Measurements from ENCODE around the gene DMRTB1. TPM values are rescaled to one million over a fixed set of nuclear protein-coding genes. Genes with fewer than 3 reads are reported as not detected.

Gene DMRTB1
- total and polyA plus RNA-seq, 9 of the 15 experiments (the other 6 are each of a cell fraction or from before 2014, with no cell fraction given): 0.06 to 0.35 (median 0.13) TPM; not detected in 3

DNA sequence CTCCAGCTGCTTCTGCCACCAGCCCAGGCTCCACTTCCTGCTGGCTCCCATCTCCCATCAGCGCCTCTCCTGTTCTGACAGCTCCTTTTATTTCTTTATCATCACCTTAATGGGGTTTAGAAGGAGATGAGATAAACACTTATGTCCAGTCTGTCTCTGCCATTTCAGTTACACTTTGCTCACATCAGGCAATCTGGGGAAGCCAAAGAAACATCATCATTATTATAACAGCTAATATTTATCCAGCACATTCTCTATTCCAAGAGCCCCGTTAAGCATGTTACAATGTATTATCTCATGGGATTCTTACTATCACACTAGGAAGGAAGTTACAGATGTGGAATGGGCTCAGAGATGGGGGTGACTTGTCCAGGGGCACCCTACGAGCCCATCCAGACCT, 31.2 kb downstream of the DMRTB1 start:
- Histone ChIP-seq H4K20me1 (replicated peaks; ENCODE audit: control insufficient read depth, insufficient read depth, low read length) (peaks cover 5% of the 10 kb centered on the region), H3K4me3 (no peak overlapping the region), H3K27ac (ENCODE audit: extremely low read depth, low read depth, low read length) (no peak overlapping the region), H3K9me3 (replicated peaks; ENCODE audit: control insufficient read depth, insufficient read depth, low read depth, low read length) (no peaks in the 10 kb centered on the region), H2AFZ (ENCODE audit: low read depth, low read length) (no peak overlapping the region), H3K4me1 (replicated peaks in 1 of 2; ENCODE audit: control insufficient read depth in 2 of 2, insufficient read depth in 2 of 2, low read length in 2 of 2) (peaks cover 0 to 4% of the 10 kb centered on the region in 2 experiments; a peak in 1 of 5 replicates), H3K27me3 (ENCODE audit: control insufficient read depth in 2 of 2, insufficient read depth in 2 of 2, low read length in 2 of 2) (peaks cover 28 to 45% of the 10 kb centered on the region in 2 experiments; a peak in 4 of 5 replicates), H3K4me2 (ENCODE audit: insufficient read depth, low read length) (no peak overlapping the region), H3K9ac (ENCODE audit: insufficient read depth in 1 of 2, low read depth in 2 of 2, low read length in 2 of 2) (no peak overlapping the region), H3K9me1 (ENCODE audit: control insufficient read depth, insufficient read depth, low read length) (no peaks in the 10 kb centered on the region), H3K79me2 (ENCODE audit: control insufficient read depth, insufficient read depth, low read length) (no peaks in the 10 kb centered on the region), H3K36me3 (ENCODE audit: control insufficient read depth, insufficient read depth, low read length) (no peaks in the 10 kb centered on the region)
- ATAC-seq (no peak), DNase-seq (ENCODE audit: extremely low read depth in 1 of 4, low spot score in 3 of 4) (no peak), FAIRE-seq (no peak)
- under 1% methylated on average over 3 of the region's 3 CpGs for WGBS (ENCODE audit: insufficient coverage, low coverage, missing lambda C conversion rate)
- in situ Hi-C loops (cut with MboI) (no loop called here), intact Hi-C loops (cut with micrococcal nuclease) (no loop called here)
- ChIA-PET CTCF (ENCODE audit: low intra/inter-chr PET ratio) (no interaction called here), POLR2A (interaction anchor here (0.6 kb wide), 1 partner anchor 279 kb away, joined by 3 read pairs; no protein-coding TSS in a partner anchor)
- BruUV-seq (replicated peaks): no TSS peak
- TF ChIP-seq MIER1 (IDR thresholded peaks at IDR 0.05; ENCODE audit: low read depth) (no peak), CREB3L1 (IDR thresholded peaks at IDR 0.05; ENCODE audit: borderline replicate concordance, low read depth) (no peak), ARHGAP35 (IDR thresholded peaks at IDR 0.05; ENCODE audit: partially characterized antibody) (no peak), GABPA (tag; conservative IDR thresholded peaks at IDR 0.05; ENCODE audit: low read depth) (no peak), ZNF408 (CRISPR knock-in tag; IDR thresholded peaks at IDR 0.05; ENCODE audit: low read depth) (no peak), E2F6 (IDR thresholded peaks at IDR 0.05; ENCODE audit: borderline replicate concordance in 1 of 2, extremely low read depth in 1 of 2, insufficient read depth in 1 of 2, insufficient read length in 1 of 2, low read depth in 1 of 2, low read length in 1 of 2, poor library complexity in 1 of 2, severe bottlenecking in 1 of 2) (no peak), PHF21A (IDR thresholded peaks at IDR 0.05; ENCODE audit: borderline replicate concordance, low read depth) (no peak), RNF219 (CRISPR knock-in tag; IDR thresholded peaks at IDR 0.05) (no peak), ZNF830 (CRISPR knock-in tag; IDR thresholded peaks at IDR 0.05) (no peak), RUNX1 (IDR thresholded peaks at IDR 0.05; ENCODE audit: low read depth) (no peak), BRF2 (IDR thresholded peaks at IDR 0.05; ENCODE audit: borderline replicate concordance, insufficient read depth, insufficient read length) (no peak), RFX7 (CRISPR knock-in tag; IDR thresholded peaks at IDR 0.05) (no peak), FUS (optimal IDR thresholded peaks at IDR 0.05; ENCODE audit: low read depth, low read length) (no peak), CREBBP (IDR thresholded peaks at IDR 0.05; ENCODE audit: low read depth, low read length) (no peak), SAP30 (IDR thresholded peaks at IDR 0.05; ENCODE audit: borderline replicate concordance, insufficient read depth, low read depth, low read length, poor library complexity, severe bottlenecking) (no peak), POLR2H (tag; IDR thresholded peaks at IDR 0.05; ENCODE audit: low read depth) (no peak)

All from K562 (cell line).